HG03469 (cell line): ENCODE data around the gene BPI.
"Not testable (repeated sequence)": the region's sequence is repeated elsewhere in the genome, so short reads cannot be mapped to it uniquely, and the experiment has no call there.

Source experiments
- ATAC-seq: cut with Tn5 transposase; IDR thresholded peaks from one replicate; pipeline ENCODE4 v1.9.1; 2021; ENCODE audit warnings: mild to moderate bottlenecking, moderate library complexity, moderate number of reproducible peaks; ENCODE audit not compliant: unreplicated experiment

BPI gene

DNA sequence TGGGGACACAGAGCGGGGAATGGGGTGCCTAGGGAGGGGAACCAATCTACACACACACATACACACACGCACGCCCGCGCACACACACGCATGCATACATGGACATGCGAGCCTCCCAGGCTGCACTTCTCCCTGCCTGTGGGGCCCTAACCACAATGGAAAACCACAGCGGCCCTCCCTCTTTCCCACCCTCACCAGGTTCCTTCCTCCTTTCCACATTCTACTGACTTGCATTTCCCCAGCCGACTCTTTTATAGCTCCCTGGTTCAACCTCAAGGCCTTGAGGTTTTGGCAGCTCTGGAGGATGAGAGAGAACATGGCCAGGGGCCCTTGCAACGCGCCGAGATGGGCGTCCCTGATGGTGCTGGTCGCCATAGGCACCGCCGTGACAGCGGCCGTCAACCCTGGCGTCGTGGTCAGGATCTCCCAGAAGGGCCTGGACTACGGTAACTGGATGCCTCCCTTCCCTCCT is at the start of gene BPI:
Gene BPI (plus strand): TSS at position 249 of the 472 bp plus-strand sequence. CDS start 68 bp downstream, at position 317.
- no peak for ATAC-seq

DNA sequence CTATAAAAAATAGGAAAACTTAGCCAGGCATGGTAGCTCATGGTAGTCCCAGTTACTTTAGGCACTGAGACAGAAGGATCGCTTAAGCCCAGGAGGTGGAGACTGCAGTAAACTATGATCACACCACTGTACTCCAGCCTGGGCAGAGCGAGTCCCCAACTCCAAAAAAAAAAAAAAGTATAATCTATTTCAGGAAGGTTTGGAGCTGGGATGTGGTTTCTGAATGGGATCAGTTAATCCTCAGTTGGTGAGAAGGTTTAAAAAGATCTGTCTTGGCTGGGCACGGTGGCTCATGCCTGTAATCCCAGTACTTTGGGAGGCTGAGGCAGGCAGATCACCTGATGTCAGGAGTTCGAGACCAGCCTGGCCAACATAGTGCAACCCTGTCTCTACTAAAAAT is 49.3 kb upstream of the BPI start:
- ATAC-seq, result not testable (repeated sequence)

DNA sequence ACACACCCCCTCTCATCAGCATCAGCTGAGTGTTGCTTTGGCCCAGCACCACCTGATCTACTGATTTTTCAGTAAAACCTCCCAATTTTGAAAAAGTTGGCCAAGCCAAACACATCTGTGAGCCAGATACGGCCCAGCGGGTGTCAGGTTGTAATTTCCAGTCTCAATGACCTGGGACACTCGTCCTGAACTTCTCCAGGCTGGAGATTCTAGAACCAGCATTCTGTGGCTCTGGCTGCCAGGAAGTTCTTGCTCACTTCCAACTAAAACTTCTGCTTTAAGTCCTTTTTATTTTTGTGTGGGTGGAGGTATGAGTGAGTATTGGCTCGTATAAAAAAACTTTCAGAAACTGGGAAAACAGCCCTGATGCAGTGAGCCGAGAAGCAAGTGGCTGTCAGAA is 48.6 kb upstream of the BPI start:
- ATAC-seq, result no peak

DNA sequence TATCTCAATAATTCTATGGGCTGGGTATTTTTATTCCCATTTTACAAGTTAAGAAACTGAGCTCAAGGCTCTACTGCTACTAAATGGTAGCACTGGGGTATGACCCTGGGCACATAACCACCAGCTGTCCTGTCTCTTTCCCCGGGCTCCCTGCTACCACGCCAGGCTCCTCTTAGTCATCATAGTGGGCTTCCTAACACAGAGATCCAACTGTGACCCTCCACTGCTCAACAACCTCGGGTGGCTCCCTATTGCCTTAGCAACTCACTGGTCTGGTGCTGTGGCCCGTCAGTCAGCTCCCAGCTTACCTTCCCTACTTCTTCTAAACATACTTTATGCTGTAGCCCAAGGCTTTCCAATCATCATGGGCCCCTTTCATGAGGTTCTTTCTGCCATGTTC is 47.9 kb upstream of the BPI start:
- ATAC-seq, result no peak

DNA sequence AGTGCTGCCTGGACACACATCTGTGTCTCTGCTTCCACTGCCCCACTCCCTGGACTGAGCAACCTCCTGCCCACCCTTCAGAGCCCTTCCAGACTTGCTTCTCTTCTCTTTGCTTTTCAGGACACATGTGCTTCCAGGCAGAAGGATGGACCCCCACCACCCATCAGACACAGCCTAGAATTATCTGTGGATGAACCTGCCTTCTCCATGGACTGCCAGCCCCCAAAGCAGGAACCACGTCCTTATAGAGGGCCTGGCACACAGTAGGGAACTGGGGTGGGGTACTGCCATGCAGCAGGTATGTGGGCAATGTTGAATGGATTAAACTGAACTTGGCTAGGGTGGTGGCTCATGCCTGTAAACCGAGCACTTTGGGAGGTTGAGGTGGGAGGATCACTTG is 47.0 kb upstream of the BPI start:
- ATAC-seq, result no peak

DNA sequence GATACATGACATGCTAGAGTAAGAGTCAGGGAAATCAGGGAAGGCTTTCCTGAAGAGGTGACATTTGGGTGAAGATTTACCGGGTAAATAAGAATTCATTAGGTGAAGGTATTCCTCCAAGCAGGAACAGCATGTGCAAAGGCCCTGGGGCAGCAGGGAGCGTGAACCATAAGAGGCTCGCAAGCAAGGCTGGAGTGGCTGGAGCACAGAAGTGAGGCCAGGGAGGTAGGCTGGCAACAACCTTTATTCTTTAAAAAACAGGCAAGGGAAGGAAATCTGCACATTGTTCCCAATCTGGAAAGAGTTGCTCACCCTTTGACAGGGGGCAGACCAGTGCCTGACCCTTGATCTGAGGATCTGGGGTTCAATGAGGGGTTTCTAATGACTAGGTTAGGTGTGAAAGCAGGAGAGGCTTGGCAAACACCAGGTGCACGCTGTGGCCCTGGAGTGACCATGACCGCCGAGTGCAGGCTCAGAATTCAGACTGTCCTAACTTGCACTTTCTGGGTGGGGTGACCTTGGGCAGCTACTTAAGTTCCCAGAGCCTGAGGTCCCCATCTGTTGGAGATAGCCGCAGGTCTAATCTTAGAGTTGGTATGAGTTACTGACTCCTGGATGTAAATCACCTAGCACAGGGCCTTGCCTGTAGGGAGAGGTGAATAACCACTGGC is 45.3 kb upstream of the BPI start:
- ATAC-seq, result no peak

DNA sequence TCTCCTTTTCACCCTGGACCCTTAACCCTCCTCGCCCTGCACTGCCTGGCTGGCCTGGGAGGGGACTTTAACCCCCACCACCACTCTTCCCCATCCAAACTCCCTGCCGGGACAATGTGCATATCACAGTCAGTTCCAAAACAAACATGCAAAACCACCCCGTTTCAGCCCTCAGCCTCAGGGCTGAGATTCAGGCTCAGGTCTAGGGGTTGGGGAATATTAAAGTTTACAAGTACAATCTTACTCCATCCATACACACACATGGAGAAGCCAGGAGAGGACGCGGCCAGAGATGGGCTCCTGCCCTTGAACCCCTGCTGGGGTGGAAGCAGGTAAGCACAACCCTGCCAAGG is 44.0 kb upstream of the BPI start:
- no peak for ATAC-seq

DNA sequence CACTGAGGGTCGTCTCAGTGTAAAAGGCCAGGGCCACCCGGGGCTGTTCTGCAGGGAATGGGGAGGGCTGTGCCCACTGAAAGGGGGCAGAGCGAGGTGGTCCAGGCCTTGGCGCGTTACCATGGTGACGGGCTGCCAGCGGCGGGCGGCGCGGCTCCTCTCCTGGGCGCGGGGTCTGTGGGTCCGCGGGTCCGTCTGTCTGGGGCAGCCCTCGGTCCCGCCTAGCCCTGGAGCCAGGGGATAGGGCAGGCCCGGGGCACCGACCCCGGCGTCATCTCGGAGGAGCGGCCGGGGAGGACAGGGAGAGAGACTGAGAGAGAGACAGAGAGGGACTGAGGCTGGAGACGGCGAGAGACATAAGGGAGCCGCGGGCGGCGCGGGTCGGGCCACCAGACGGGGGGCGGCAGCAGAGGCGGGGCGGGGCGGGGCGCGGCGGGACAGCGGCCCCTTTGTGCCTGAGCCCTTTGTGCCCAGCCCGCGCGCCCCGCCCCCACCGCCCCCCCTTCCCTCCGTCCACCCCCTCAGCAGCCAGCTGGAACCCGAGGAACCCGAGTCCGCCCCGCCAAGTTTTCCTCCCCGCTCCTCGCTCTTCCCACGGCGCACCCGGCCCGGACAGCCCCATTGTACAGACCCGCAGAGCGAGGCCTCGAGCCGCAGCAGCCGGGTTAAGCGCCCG is 43.4 kb upstream of the BPI start, which contains the start of gene KIAA1755:
Gene KIAA1755 (minus strand): TSS at position 358 of the 676 bp plus-strand sequence. CDS start 235 bp downstream, at position 123.
- ATAC-seq, result no peak

DNA sequence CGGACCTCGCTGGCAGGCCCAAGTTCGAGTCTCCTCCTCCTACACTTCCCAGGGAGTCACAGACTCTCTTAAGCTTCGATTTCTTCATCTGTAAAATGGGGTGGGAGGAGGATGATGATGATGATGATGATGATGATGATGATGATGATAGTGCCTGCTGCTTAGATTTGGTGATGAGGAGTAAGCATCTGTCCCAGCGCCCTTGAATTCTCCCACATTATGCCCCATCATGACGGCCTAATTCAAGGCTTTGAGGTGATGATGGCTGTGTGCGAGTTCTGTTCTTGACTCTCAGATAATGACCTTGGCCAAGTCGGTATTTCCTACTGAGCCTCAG is 42.9 kb upstream of the BPI start:
- no peak for ATAC-seq

DNA sequence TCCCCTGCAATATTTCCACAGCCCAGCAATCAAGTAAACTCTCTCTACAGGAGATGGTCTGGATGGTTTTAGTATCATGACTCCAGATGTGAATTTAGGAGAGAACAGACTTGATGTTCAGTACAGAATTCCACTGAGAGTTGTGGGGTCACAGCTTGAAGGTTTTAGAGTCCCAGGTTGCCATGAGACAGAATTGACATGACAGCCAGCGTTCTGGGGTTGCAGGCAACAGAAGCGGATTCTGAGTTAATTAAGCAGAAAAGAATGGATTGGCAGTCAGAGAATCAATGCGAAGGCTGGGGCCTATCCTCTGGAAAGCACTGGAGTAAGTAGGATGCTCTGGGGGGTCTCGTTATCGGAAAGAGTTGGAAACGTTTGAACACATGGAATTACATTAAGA is 41.0 kb upstream of the BPI start:
- no peak for ATAC-seq

DNA sequence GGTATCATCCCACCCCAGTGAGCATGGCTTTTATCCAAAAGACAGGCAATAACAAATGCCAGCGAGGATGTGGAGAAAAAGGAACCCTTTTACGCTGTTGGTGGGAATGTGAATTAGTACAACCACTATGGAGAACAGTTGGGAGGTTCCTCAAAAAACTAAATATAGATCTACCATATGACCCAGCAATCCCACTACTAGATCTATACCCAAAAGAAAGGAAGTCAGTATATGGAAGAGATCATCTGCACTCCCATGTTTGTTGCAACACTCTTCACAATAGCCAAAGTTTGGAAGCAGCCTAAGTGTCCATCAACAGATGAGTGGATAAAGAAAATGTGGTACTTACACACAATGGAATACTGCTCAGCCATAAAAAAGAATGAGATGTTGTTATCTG is 37.5 kb upstream of the BPI start:
- no peak for ATAC-seq

DNA sequence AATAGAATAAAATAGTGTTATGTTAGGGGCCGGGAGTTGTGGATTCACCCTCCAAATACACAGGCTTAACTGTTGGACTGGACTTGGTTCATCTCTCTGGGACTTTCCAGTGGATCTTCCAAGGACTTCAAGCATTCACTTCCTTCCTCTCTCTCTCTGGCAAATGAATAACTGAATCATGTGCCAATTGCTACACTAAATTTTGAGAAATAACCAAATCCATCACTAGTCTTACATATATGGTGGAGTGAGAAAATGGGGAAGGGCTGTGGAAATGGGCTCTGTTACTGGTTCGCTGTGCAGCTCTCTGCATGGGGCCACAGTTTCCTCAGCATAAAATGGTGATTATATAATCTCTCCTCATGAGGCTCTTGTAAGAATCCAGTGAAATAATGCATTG is 36.7 kb upstream of the BPI start:
- no peak for ATAC-seq

DNA sequence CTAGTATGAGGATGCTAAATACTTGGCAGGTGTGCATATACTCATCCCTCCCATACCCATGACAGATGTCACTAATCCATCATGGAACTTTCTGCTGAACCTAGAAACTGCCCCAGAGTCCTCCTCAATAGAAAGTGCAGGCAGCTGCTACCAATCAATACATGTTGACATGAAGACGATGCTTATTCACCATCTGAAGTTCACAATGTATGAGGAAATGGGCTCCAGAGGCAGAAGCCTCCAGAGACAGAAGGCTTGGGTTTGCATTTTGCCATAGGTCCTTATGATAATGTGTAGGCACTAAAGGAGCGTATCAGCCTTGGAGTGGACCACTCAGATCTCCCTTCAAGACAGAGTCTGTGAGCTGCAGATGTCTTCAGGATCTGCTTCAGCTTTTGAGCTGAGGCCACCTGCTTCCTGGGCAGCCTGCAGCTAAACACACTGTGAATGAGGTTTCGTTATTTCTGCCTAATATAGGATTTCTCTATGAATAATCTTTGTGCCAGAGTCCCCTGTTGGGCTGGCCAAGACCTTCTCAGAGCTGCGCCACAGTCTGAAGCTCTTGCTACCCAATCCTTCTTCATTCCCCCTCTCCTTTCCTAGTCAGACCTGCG is 35.9 kb upstream of the BPI start:
- ATAC-seq, result no peak

DNA sequence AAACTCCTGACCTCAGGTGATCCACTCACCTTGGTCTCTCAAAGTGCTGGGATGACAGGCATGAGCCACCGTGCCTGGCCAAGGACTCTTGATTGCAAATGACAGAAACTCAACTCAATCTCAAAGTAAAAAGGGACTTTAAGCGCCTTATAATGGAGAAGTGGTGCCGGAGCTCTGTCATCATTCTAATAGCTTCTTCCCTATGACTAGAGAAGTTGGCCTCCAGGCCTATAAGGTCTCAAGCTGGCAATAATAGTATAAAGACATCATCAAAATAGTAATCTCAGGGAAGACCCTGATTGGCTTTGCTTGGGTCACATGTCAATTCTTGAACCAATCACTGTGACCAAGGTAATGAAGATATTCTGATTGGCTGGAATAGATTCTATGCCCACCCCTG is 34.9 kb upstream of the BPI start:
- ATAC-seq, result no peak

DNA sequence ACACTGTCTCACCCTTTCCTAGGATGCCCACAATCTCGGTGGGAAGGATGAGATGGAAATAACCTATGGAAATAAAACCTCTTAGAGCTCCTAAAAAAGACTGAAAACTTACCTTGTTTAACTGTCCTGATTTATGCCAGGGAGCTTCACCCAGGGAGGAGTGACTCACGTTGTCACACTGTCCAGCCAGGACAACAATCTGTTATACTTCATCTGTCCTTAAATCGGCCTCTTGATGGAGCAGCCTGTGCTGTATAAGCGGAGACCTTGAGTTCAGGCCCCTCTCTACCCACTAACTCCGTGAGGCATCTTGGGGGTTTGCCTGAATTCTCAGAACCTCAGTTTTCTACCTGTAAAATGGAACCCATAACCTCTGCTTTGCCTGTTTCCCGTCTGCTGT is 34.2 kb upstream of the BPI start:
- ATAC-seq, result no peak

DNA sequence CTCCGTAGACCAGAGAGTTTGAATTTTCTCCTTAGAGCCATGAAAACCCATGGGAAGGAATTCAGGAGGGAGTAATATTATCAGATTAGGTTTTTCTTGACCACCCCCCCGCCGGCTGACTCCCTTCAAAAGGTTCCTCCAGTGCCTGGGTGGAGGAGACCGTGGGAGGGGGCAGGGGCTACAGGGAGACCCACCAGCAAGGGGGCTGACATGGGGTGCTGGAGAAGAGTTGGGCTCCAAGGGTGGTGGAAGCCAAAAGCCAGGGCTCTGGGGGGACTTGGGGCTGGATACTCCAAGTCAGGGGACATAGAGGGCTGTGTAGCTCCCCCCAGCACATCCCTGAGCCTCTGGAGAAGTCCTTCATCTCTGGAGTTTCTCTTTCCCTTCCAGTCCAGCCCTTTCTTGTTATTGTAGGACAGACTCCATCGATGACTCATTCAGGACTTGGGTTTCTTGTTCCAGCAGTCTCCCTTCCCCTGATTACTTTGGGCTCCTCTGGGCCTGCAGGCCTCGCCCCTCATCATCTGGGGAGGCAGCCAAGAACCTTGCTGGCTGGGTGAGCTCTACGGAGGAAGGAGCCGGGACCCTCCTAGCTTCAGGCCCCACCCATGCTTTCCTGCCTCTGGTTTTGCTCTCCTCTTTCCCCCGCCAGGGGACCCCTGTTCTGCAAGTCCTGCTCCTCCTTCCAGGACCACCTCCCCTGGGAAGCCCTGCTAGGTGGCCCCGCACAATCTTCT is 32.9 kb upstream of the BPI start:
- no peak for ATAC-seq

DNA sequence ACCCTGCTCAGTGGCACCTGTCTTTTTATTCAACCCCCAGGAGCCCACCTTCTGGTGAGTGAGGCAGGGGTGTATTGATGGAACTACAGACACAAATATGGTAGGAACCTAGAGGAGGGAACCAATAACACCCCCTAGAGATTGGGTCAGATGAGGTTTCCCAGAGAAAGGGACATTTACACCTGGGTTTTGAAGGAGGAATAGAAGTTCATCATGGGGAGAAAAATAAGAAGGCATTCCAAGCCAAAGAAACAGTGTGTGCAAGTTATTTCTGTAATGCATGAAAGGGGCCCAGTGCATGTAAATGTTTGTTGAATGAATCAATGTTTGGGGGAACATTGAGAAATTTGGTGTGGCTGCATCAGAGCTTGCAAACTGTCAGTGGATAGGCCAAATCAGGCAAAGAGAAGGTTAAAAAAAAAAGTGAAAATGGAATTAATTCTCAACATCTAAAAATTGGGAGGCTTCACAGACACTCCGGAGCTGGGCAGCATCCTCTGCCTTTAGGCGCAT is 32.3 kb upstream of the BPI start:
- no peak for ATAC-seq

DNA sequence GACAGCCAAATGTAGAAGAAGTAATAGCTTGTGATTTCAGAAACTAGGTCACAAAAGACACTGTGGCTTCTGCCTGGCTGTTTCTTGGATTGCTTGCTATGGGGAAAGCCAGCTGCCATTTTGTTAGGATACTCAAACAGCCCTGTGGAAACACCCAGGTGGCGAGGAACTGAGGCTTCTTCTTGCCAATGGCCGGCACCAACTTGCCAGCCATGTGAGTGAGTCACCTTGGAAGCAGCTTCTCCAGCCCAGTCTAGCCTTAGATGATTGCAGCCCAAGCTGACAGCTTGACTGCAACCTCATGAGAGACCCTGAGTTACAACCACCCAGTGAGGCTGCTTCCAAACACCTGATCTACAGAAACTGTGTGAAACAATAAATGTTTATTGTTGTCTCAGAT is 31.6 kb upstream of the BPI start:
- ATAC-seq, result no peak

DNA sequence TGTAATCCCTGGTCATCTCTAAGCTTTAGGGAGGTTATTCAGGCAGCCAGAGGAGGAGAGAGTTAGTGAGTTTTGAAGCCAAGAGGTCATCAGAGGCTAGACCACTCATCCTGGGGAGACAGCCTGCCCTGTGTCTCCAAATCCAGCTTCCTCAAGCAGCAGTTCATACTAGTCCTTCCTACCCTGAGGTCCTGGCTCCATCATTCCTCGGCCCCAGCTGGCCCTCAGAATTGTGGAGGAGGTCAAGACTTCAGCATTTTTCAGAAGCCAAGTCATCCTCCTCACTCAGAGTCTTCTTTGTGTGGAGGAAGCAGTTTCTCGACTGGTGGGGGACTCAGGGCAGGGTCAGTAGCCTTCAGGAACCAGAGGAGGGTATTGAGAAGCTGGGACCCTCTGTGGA is 31.0 kb upstream of the BPI start:
- ATAC-seq, result no peak

DNA sequence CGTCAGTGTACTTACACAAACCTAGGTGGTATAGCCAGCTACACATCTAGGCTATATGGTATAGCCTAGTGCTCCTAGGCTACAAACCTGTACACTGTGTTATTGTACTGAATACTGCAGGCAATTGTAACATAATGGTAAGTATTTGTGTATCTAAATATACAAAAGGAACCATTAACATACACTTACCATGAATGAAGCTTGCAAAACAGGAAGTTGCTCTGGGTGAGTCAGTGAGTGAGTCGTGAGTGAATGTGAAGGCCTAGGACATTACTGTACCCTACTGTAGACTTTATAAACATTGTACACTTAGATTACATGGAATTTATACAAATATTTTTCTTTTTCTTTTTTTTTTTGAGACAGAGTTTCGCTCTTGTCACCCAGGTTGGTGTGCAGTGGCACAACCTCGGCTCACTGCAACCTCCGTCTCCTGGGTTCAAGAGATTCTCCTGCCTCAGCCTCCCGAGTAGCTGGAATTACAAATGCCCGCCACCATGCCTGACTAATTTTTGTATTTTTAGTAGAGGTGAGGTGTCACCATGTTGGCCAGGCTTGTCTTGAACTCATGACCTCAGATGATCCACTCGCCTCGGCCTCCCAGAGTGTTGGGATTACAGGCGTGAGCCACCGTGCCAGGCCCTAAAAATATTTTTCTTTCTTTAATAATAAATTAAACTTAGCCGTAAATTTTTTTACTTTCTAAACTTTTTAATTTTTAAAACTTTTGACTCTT is 28.0 kb upstream of the BPI start:
- ATAC-seq, result no peak

DNA sequence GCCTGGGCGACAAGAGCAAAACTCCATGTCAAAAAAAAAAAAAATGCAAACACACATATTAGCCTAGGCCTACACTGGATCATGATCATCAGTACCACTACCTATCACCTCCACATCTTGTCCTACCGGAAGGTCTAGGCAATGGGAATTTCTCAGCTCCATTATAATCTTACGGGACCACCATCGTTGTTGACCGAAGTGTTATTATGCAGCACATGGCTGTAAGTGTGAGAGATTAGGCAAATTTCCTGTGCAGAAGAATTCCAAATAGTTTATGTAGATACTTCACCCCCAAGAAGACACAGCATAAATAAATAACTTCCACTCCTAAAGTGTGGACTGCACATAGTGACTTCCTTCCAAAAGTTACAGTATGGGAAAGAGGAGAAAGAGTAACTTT is 26.7 kb upstream of the BPI start:
- ATAC-seq, result no peak
